GM21786 (cell line): ENCODE data around the gene BAG1.

Experiments used
- ATAC-seq: cut with Tn5 transposase; IDR thresholded peaks from one replicate; pipeline ENCODE4 v1.9.1; 2021; ENCODE audit not compliant: unreplicated experiment

Gene BAG1

GRCh38 chr9:33264473-33265177 is at the start of gene BAG1, which contains the start of gene CHMP5:
Gene BAG1, minus strand, starts transcription at chr9:33264708.
Gene CHMP5, plus strand, starts transcription at chr9:33265049. Its CDS starts 30 bp downstream, at chr9:33265079.
- ATAC-seq = peak; percentile 90

GRCh38 chr9:33311953-33312352 is 47.4 kb upstream of the BAG1 start:
- ATAC-seq = no peak

- ATAC-seq = no peak
These were observed 46.2 kb upstream of the BAG1 start for GRCh38 chr9:33310748-33311147.

- ATAC-seq = no peak
These were observed 45.4 kb upstream of the BAG1 start for GRCh38 chr9:33309903-33310302.

- ATAC-seq = no peak
These were observed 42.6 kb upstream of the BAG1 start for GRCh38 chr9:33307067-33307466.

GRCh38 chr9:33306037-33306436 is 41.5 kb upstream of the BAG1 start:
- ATAC-seq = no peak

GRCh38 chr9:33304362-33304761 is 39.9 kb upstream of the BAG1 start:
- no peak for ATAC-seq

GRCh38 chr9:33300546-33300945 is 36.0 kb upstream of the BAG1 start:
- ATAC-seq = no peak

GRCh38 chr9:33297432-33297831 is 32.9 kb upstream of the BAG1 start:
- peak; percentile 93 for ATAC-seq

- peak; percentile 36 for ATAC-seq
These were observed 31.1 kb upstream of the BAG1 start for GRCh38 chr9:33295571-33295970.

GRCh38 chr9:33294670-33295432 is 30.3 kb upstream of the BAG1 start:
- ATAC-seq = no peak

GRCh38 chr9:33293782-33294181 is 29.3 kb upstream of the BAG1 start:
- ATAC-seq = no peak

- ATAC-seq = no peak
These were observed 27.4 kb upstream of the BAG1 start for GRCh38 chr9:33291901-33292300.

GRCh38 chr9:33291031-33291397 is 26.5 kb upstream of the BAG1 start:
- no peak for ATAC-seq

- ATAC-seq = peak; percentile 85
These were observed 25.9 kb upstream of the BAG1 start, which contains the start of gene NFX1 for GRCh38 chr9:33290247-33291030. Gene NFX1, plus strand, starts transcription at chr9:33290516. Its CDS starts 57 bp downstream, at chr9:33290573.

- ATAC-seq = no peak
These were observed 25.4 kb upstream of the BAG1 start for GRCh38 chr9:33289936-33290246.

GRCh38 chr9:33289496-33289895 is 25.0 kb upstream of the BAG1 start:
- ATAC-seq = no peak

- ATAC-seq = no peak
These were observed 24.4 kb upstream of the BAG1 start for GRCh38 chr9:33288828-33289483.

GRCh38 chr9:33288235-33288634 is 23.7 kb upstream of the BAG1 start:
- no peak for ATAC-seq

GRCh38 chr9:33287087-33287490 is 22.6 kb upstream of the BAG1 start:
- no peak for ATAC-seq

GRCh38 chr9:33285502-33285901 is 21.0 kb upstream of the BAG1 start:
- no peak for ATAC-seq
